Suprapubic skin (tissue), 4 donors: Measurements from ENCODE around the gene PYGL. TPM values are rescaled to one million over a fixed set of nuclear protein-coding genes. Genes with fewer than 3 reads are reported as not detected.
A peak's percentile ranks its signal among the peaks of the same experiment; 100 is the strongest.
"Not testable (repeated sequence)": the region's sequence is repeated elsewhere in the genome, so short reads cannot be mapped to it uniquely, and the experiment has no call there.

Experiments
- DNase-seq, 2 donors: peaks; one replicate each; pipeline ENCODE4 v3.0.0-alpha.2; 2019; ENCODE audit warnings: low spot score in 2 of 2
- H3K27ac ChIP-seq: fragments of 200-600 bp; sonication (generic); one replicate; pipeline ENCODE4 v1.5.1; 2019
- H3K27me3 ChIP-seq: fragments of 200-600 bp; sonication (generic); one replicate; pipeline ENCODE4 v1.5.1; 2019
- H3K36me3 ChIP-seq: fragments of 200-600 bp; sonication (generic); one replicate; pipeline ENCODE4 v1.5.1; 2019
- H3K4me1 ChIP-seq: fragments of 200-600 bp; sonication (generic); one replicate; pipeline ENCODE4 v1.5.1; 2019
- H3K4me3 ChIP-seq: fragments of 200-600 bp; sonication (generic); one replicate; pipeline ENCODE4 v1.5.1; 2019; ENCODE audit warnings: mild to moderate bottlenecking
- H3K9me3 ChIP-seq: fragments of 200-600 bp; sonication (generic); one replicate; pipeline ENCODE4 v1.5.1; 2019
- CTCF ChIP-seq, 2 donors: fragments of 200-600 bp in 1 of 2; fragments of 450-650 bp in 1 of 2; sonication (generic) in 1 of 2; IDR thresholded peaks; one replicate each; pipeline ENCODE4 v1.5.1; 2016 to 2019; ENCODE audit warnings: antibody characterized with exemption in 2 of 2, mild to moderate bottlenecking in 1 of 2, moderate library complexity in 1 of 2
- EP300 ChIP-seq: sonication (generic); formaldehyde crosslinking; IDR thresholded peaks from one replicate; pipeline ENCODE4 v1.6.1; 2017; ENCODE audit warnings: antibody characterized with exemption
- POLR2A ChIP-seq, 2 donors: fragments of 450-650 bp; IDR thresholded peaks; one replicate each; pipeline ENCODE4 v1.6.1; 2017; ENCODE audit warnings: antibody characterized with exemption in 2 of 2, mild to moderate bottlenecking in 2 of 2, moderate library complexity in 2 of 2
- POLR2AphosphoS5 ChIP-seq, 3 donors: sonication (generic); formaldehyde crosslinking; IDR thresholded peaks; one replicate each; pipeline ENCODE4 v1.6.1; 2017; ENCODE audit warnings: antibody characterized with exemption in 3 of 3
- WGBS: methylation state at CpG from one replicate; pipeline ENCODE4 v1.1.5; 2018; 5-methylcytosine and 5-hydroxymethylcytosine counted together
- total RNA-seq, 4 donors: library from RNA; depleted of rRNA; stranded (reverse); fragments of >200 nt; gene quantifications; one replicate each; pipeline ENCODE4 v1.1.0, GENCODE V29; 2016

PYGL gene
- total RNA-seq, 4 donors from 2014 or later, result 43.3 to 73.4 (median 48.4) TPM

DNA sequence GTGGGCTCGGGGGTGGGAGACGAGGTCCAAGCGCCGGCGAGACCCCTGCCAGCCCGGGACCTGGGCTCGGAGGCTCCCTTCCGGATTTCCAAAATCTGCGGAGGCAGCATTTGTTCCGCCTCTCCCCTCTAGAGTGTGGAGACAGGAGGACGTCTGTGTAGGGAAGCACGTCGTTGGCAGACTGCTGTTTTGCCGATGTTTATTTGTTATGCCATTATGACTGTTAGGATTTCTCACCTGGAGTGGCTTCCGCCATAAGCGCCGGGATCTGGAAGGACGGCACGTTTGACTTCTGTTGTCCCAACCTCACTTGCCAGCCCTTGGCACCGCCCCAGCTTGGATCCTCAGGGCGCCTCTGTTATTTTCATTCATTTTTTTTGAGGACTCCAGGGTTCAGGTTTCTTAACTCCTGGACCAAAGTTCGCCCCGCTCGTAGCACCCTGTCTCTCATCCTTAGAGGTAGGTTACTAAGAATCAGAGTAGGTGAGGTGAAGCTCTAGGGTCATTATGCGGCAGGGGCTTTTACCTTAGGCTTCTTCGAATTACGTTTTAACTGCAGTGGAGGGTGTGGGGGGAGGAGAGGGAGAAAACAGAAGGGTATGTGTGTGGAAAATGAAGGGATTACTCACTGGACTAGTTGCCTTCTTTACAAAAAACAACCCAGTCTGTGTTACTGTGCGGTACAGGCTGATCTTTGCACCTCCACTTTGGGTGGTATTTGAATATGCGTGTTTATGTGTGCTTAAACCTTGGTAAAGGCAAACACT lies 547 bp upstream of the PYGL start:
- Histone ChIP-seq H3K4me3 (peak overlapping the region; percentile 66), H3K4me1 (peaks cover 19% of the 10 kb centered on the region), H3K27me3 (no peaks in the 10 kb centered on the region), H3K9me3 (no peaks in the 10 kb centered on the region), H3K27ac (peak overlapping the region; percentile 77), H3K36me3 (no peaks in the 10 kb centered on the region)
- TF ChIP-seq CTCF (IDR thresholded peaks at IDR 0.05) (no peak), POLR2AphosphoS5 (IDR thresholded peaks at IDR 0.05) (no peak), EP300 (no peak), POLR2A (IDR thresholded peaks at IDR 0.05) (no peak)
- 6% methylated on average over 23 of the region's 29 CpGs for WGBS
- DNase-seq, result peak; percentile 76 to 87

- Histone ChIP-seq H3K36me3 (no peaks in the 10 kb centered on the region), H3K9me3 (no peaks in the 10 kb centered on the region), H3K4me3 (peak overlapping the region; percentile 66), H3K4me1 (peaks cover 22% of the 10 kb centered on the region), H3K27ac (peak overlapping the region; percentile 77), H3K27me3 (no peaks in the 10 kb centered on the region)
- 16% methylated on average over 24 of the region's 26 CpGs for WGBS
- DNase-seq, result peak; percentile 81 to 82
- no peak for TF ChIP-seq POLR2A (IDR thresholded peaks at IDR 0.05)
- TF ChIP-seq EP300, result no peak
- TF ChIP-seq POLR2AphosphoS5 (IDR thresholded peaks at IDR 0.05), result no peak
- no peak for TF ChIP-seq CTCF (IDR thresholded peaks at IDR 0.05)
Observed at GRCh38 chr14:50943261-50943942, 881 bp downstream of the PYGL start.

- H3K4me3 ChIP-seq, H3K36me3 ChIP-seq, DNase-seq, H3K27me3 ChIP-seq, H3K27ac ChIP-seq, H3K9me3 ChIP-seq: not testable (repeated sequence)
- WGBS, result 91% methylated on average over 8 of the region's 8 CpGs
- H3K4me1 ChIP-seq, result peaks cover 36% of the 10 kb centered on the region
Observed at GRCh38 chr14:50941638-50942037, 2.6 kb downstream of the PYGL start.

- H3K27ac ChIP-seq, result no peak overlapping the region
- peaks cover 39% of the 10 kb centered on the region for H3K4me1 ChIP-seq
- H3K4me3 ChIP-seq, result no peak overlapping the region
- no peaks in the 10 kb centered on the region for H3K36me3 ChIP-seq
- DNase-seq, result no peak
- TF ChIP-seq CTCF (IDR thresholded peaks at IDR 0.05) (no peak), POLR2A (IDR thresholded peaks at IDR 0.05) (no peak)
- H3K27me3 ChIP-seq, result no peaks in the 10 kb centered on the region
- H3K9me3 ChIP-seq, result no peaks in the 10 kb centered on the region
- 53% methylated on average over 6 of the region's 6 CpGs for WGBS
Observed at GRCh38 chr14:50941151-50941550, 3.1 kb downstream of the PYGL start.

DNA sequence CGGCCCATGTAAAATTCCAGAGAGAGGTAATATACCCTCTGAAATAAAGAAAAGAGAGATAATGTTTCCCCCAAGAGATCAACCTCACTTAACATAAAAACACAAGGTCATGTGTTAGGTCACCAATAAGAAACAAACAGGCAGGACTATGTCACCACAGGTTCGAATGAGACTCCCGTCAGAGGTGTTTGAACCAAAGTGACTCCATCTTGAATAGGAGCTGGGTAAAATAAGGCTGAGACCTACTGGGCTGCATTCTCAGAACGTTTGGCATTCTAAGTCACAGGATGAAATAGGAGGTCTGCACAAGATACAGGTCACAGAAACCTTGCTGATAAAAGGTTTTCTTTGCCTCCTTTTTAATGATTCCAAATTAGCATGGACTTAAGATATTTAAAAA lies 6.5 kb downstream of the PYGL start:
- H3K27me3 ChIP-seq, result no peaks in the 10 kb centered on the region
- H3K27ac ChIP-seq, result peak overlapping the region; percentile 14
- peaks cover 6% of the 10 kb centered on the region for H3K36me3 ChIP-seq
- TF ChIP-seq EP300, result no peak
- TF ChIP-seq POLR2A (IDR thresholded peaks at IDR 0.05), result no peak
- no peak for TF ChIP-seq CTCF (IDR thresholded peaks at IDR 0.05)
- no peak for TF ChIP-seq POLR2AphosphoS5 (IDR thresholded peaks at IDR 0.05)
- DNase-seq, result no peak
- no peaks in the 10 kb centered on the region for H3K9me3 ChIP-seq
- H3K4me1 ChIP-seq, result peaks cover 23% of the 10 kb centered on the region
- no peak overlapping the region for H3K4me3 ChIP-seq
- WGBS, result 51% methylated on average over 4 of the region's 4 CpGs
